COLO668 (cell line): ENCODE data around the gene ATMIN.

ENCODE experiments used
- DNase-seq: peaks from one replicate; lab custom pipeline; 2025; ENCODE audit not compliant: unreplicated experiment; lab: John Stamatoyannopoulos, UW

Gene ATMIN, protein sequence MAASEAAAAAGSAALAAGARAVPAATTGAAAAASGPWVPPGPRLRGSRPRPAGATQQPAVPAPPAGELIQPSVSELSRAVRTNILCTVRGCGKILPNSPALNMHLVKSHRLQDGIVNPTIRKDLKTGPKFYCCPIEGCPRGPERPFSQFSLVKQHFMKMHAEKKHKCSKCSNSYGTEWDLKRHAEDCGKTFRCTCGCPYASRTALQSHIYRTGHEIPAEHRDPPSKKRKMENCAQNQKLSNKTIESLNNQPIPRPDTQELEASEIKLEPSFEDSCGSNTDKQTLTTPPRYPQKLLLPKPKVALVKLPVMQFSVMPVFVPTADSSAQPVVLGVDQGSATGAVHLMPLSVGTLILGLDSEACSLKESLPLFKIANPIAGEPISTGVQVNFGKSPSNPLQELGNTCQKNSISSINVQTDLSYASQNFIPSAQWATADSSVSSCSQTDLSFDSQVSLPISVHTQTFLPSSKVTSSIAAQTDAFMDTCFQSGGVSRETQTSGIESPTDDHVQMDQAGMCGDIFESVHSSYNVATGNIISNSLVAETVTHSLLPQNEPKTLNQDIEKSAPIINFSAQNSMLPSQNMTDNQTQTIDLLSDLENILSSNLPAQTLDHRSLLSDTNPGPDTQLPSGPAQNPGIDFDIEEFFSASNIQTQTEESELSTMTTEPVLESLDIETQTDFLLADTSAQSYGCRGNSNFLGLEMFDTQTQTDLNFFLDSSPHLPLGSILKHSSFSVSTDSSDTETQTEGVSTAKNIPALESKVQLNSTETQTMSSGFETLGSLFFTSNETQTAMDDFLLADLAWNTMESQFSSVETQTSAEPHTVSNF

DNA sequence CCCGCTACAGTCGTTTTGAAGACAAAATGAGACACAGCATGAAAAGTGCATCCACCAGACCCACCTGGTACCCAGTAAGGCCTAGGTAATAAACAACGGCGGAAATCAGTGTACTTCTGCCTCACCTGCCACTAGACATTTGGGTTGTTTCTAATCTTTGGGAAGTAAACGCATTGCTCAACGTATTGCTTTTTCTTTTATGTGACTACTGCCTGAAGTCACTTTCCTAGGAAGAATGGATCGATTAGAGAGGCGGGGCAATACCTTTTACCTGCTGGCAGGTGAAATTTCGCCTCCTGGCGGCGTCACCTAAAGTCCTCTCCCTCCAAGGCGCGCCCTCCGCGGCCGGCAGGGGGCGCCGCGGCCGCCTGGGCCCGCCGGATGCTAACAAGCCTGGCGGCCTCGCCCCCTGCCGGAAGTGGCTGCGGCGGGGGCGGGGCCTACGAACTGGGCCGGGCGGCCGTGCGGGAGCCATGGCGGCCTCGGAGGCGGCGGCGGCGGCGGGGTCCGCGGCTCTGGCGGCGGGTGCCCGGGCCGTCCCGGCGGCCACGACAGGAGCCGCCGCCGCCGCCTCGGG lies at the start of gene ATMIN:
Gene ATMIN, plus strand, starts transcription at position 445 of the 577 bp plus-strand sequence. Its CDS starts 29 bp downstream, at position 474.
- peak; percentile 96 for DNase-seq

DNA sequence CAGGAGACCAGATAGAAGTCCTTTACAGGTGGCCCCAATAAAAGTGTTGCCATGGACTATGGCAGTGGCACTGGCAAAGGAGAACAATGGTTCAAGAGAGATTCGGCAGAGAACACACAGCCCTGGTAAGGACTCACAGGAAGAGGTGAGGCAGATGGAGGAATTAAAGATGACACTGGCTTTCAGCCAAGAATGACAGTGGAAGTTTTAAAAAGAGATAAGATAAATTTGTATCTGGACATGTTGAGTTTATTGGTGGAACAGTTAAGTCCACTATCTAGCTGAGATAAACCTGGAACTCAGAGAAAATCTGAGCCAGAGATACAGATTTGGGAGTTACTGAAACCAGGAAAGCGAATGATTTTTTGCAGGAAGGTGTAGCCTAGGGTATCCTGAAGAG lies 49.1 kb upstream of the ATMIN start:
- DNase-seq: no peak

DNA sequence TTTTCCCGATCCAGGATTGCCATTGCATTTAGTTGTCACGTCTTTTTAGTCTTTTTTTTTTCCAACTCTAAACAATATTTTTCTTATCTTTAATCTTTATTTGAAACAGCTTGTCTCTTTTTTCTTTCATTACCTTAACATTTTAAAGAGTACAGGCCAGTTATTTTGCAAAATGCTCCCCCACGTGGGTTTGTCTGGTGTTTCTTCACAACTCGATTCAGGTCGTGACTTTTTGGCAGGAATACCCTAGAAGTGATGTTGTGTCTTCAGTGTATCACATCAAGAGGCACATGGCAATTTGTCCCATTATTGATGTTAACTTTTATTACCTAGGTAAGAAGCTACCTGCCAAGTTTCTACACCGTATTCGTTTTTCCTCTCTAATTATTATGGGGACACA lies 46.9 kb upstream of the ATMIN start:
- DNase-seq: no peak

DNA sequence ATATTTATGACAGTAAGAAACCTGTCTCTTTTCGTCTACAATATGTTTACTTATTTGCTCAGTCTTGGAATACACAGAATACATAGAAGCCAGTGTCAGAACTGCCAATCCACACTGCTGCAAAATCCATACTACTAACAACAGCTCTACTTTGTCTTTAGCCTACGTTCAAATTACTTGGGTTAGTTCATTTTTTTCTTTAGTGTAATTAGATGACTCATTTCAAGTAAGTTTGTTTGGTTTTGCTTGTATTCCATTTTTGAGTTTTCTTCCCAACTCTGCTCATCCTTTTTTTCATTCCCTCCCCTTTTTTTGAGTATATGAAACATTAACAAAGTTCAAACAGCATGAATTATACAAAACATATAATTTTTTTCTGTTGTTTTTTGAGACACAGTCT lies 45.8 kb upstream of the ATMIN start:
- DNase-seq: no peak

DNA sequence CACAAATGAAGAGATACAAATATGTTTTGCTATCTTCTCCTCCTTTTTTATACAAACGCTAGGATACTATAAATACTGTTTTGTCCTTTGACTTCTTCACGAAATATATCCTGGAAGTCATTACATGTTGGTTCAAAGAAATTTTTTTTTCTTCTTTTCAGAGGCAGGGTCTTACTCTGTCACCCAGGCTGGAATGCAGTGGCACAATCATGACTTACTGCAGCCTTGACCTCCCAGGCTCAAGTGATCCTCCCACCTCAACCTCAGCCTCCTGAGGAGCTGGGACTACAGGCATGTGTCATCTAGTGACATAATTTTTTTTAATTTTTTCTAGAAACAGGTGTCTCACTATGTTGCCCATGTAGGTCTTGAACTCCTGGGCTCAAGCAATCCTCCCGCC lies 45.1 kb upstream of the ATMIN start:
- DNase-seq: no peak

DNA sequence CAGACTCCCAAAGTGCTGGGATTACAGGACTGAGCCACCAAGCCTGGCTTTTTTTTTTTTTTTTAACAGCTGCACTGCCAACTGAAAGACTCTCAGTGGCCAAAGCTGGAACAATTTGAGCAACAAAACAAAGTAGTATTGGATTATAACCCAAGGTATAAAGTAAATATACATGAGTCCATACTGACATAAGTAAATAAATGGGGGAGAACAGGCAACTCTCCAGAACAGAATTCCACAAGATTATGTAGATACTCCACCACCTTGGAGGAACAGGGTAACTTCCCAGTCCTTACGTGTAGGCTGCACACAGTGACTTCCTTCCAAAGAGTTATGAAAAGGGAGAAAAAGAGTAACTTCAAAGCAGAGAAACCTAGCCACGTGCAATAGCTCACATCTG lies 44.7 kb upstream of the ATMIN start:
- DNase-seq: no peak

DNA sequence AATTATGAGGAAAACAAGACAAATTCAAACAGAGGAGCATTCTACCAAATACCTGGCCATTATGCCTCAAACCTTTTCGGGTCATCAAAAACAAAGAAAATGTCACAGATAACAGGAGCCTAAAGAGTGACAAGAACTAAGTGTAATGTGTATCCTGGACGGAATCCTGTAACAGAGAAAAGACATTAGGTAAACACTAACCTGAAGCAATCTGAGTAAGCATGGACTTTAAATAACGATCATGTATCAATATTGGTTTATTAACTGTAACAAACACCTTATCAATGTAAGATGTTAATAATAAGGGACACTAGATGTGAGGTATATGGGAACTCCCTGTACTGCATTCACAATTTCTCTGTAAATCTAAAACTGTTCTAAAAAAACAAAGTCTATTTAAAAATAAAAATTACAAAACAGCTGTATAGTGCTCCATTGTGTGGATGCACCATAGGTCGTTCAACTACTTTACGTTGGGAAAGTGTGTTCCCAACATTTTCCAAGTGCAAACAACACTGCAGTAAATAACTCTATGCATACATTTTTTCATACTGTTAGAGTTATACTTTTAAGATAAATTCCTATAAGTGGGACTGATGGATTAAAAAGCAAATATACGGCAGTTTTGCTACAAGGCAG lies 43.7 kb upstream of the ATMIN start:
- DNase-seq: no peak

DNA sequence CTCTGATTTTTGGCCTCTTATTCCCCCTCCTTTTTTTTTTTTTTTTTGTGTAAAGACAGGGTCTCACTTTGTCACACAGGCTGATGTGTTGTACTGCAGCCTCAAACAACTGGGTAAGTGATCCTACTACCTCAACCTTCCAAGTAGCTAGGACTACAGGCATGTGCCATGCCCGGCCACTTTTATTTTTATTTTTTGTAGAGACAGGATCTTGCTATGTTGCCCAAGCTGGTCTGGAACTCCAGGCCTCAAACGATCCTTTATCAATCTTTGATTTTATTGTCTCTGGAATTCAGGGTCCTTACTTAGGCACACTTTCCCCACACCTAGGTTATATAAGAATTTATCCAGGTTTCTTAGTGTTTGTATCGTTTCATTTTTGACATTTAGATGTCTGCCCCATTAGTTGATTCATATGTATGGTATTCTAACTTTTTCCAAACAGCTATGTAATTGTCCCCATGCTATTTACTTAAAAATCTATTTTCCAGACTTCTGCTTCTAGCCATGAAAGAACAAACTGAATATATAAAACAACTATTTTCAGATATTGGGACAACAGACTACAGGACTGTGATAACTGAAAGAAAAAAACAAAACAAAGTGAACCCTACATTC lies 42.9 kb upstream of the ATMIN start:
- no peak for DNase-seq

DNA sequence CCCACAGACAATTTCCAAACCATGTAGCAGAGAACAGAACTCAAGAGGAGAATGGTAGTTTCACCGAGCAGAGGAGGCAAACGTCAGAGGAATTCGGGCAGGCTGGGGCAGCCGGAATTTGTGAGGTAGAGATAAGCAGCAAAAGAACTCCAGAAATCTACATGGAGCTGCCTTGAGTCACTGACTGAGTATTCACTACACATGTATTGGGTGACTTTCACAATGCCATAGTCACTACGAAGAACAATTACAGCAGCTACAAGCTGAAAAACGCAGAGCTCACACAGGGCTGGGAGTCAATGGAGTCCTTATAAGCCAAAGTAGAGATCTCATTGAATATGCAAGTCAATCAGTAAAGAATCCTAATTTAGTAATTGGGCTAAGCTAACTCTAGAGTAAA lies 42.3 kb upstream of the ATMIN start:
- DNase-seq: no peak

DNA sequence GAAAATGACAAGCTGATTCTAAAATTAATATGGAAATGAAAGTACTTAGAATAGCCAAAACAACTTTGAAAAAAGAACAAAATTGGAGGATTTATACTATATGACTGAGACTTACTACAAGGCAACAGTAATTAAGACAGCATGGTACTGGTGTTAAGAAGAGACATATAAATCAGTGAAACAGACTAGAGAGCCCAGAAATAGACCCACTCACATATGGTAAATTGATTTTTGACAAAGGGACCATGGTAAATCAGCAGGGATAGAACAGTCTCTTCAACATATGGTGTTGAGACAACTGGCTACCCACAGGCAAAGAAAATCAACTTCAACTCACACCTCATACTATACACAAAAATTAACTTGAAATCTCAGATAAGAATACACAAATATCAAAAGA lies 41.8 kb upstream of the ATMIN start:
- DNase-seq: no peak

DNA sequence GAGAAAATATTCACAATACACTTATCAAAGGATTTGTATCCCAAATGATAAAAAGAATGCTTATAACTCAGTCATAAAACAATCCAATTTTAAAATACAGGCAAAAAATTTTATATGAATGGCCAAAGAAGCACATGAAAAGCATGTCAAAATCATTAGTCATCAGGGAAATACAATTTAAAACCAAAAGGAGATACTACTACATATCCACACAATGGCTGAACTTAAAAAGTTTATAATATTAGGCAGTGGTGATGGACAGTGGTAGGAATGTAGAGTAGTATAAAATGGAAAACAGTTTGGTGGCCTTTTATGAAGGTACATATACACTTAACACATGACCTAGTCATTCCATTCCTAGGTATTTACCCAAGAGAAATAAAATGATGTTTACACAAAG lies 41.2 kb upstream of the ATMIN start:
- no peak for DNase-seq

DNA sequence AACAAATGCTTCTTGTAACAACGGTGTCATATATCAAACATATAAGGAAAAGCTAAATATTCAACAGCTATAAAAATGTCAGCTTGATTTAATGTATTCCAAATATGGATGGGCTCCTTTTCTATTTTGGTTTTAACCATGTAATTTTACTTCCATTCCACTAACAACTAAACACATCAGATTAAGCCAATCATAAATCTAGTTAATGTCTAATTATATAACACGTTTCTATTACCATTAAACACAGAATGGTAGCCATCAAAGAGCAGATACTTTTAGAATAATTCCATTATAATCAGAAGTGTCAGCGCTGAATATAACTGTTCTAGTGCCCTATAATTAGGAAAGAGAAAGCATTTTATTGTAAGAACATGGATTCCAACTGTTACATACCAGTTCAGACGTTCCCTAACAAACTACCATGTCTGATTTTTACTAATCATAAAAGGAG lies 38.9 kb upstream of the ATMIN start:
- no peak for DNase-seq

DNA sequence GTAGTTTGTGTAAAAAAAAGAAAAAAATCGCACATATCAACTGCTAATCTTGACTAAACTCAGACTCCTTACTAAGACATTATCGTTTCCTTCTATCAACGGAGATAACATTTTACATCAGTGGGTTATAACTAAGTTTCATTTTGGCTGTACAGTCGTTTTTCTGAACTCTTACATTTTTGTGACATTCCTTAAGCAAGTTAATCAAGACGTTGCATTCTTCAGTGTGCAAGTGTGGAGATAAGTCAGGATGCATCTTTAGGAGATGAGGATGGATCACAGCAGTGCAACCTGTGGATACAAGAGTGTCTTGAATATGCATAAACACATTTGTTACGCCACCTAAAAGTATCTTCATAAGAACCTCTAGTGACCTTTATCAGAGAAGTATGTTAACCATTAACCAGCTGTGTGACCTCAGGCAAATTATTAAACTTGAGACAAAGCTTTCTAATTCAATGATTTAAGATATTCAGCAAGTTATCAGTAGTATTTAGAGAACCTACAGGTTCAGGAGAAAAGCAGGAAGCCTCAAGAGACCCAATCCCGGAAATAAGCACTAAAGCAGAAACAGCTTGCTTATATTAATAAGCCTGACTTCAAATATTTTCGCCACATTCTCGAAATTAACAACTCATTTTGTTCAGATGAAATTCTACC lies 38.4 kb upstream of the ATMIN start:
- DNase-seq: no peak

DNA sequence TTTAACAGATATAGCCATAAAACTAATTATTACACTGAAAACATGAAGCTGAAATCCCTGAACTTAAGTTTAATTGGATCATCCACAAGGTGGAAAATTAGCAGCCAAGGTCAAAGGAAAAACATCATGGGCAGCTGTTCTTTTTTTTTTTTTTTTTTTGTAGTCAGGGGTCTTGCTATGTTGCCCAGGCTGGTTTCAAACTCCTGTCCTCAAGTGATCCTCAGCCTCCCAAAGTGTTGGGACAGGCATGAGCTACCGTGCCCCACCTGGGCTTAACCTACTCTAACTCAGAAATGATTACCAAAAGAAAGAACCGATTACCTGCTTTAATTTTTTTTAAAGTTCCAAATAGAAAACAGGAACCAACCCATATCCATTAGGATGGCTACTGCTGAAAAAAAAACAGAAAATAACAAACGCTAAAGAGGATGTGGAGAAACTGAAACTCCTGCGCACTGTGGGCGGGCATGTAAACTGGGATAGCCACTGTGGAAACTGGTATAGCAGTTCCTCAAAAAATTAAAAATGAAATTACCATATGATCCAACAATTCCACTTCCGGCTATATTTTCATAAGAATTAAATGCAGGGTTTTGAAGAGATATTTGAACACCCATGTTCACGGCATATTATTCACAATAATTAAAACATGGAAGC lies 37.5 kb upstream of the ATMIN start:
- no peak for DNase-seq

DNA sequence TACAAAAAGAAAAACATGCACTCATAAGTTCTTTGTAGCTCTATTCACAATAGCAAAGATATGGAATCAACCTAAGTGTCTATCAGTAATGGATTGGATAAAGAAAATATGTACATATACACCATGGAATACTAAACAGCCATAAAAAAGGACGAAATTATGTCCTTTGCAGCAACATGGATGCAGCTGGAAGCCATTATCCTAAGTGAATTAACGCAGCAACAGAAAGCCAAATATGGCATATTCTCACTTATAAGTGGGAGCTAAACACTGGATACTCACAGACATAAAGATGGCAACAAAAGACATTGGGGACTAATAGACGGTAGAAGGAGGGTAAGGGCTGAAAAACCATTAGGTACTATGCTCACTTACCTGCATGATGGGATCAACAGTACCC lies 34.8 kb upstream of the ATMIN start:
- DNase-seq: no peak

DNA sequence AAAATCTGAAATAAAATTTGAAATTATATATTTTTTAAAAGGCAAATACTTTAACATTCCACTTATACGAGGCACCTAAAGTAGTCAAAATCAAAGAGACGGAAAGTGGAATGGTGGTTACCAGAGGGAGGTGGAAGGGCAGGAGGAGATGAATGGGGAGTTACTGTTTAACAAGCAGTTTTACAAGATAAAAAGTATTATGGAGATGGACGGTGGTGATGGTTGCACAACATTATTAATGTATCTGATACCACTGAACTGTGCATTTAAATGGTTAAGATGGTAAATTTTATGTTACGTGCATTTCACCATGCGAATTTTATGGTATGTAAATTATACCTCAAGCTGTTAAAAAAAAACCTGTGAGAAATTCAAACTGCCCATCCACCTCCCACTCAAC lies 34.3 kb upstream of the ATMIN start:
- DNase-seq: no peak

DNA sequence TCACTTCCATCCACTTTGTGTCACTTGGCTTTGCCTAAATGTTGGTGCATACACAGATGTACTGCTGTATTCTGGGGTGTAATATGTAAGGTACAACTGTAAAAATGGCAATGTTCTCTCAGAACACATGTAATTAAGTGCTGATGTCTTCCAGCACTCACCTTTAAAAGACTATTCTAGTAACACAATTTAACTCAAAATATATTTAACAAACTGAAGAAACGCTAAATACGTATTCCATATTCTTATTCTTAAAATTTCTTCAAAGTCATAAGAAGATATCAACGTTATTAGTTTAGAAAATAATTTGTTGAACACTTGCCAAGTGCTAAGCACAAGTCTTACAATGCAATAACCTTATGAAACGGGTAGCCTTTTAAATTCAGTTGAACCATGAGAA lies 32.6 kb upstream of the ATMIN start:
- no peak for DNase-seq

DNA sequence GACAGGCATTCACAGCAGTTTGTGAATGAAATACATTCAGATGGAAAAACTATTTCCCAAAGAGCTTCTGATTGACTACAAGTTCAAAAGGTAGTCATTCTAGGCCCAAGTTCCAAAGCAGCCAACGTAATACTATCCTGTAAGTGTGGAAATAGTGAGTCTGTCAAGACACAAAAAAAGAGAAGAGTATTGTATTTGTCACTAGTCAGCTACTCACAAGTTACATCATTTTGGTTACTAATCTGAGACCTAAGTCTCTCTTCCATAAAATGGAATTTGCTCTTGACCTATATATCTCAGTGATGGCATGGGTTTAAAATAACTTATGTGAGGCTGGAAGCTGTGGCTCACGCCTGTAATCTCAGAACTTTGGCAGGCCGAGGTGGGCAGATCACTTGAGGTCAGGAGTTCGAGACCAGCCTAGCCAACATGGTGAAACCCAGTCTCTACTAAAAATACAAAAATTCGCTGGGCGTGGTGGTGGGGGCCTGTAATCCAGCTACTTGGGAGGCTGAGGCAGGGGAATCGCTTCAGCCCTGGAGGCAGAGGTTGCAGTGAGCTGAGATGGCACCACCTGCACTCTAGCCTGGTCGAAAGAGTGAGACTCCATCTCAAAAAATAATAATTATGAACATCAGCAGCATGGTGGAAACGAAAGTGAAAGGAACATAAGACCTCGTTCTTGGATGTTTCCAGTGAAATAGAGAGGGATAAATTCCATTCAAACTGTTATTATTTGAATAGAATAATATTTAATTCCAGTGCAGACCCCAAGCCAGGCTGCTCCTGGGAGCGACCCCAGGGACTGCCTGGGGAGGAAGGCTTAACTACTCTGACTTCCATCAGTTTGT lies 31.8 kb upstream of the ATMIN start:
- DNase-seq: no peak
